GM12873 (cell line): ENCODE data around the gene GNB1L.

Experiments
- CTCF ChIP-seq: IDR thresholded peaks from 2 replicates; pipeline ENCODE4 v1.5.1; 2012; ENCODE audit warnings: low read depth, mild to moderate bottlenecking, moderate library complexity, low read length, control low read depth; ENCODE audit not compliant: insufficient read depth; ENCODE audit errors: missing control alignments

The GNB1L gene

GRCh38 chr22:19823902-19824211, 30.8 kb downstream of the GNB1L start:
- no peak for TF ChIP-seq CTCF

GRCh38 chr22:19823191-19823901, 31.3 kb downstream of the GNB1L start:
- no peak for TF ChIP-seq CTCF

- TF ChIP-seq CTCF, result no peak
Observed at GRCh38 chr22:19822301-19823117, 32.2 kb downstream of the GNB1L start.

- TF ChIP-seq CTCF, result no peak
Observed at GRCh38 chr22:19821523-19822300, 33.0 kb downstream of the GNB1L start.

GRCh38 chr22:19820880-19821522, 33.7 kb downstream of the GNB1L start:
- TF ChIP-seq CTCF, result no peak

- TF ChIP-seq CTCF, result no peak
Observed at GRCh38 chr22:19819911-19820879, 34.5 kb downstream of the GNB1L start.
